Heart right ventricle (tissue), 16 donors: ENCODE measurements around the gene TMEM92. TPM values are rescaled to one million over a fixed set of nuclear protein-coding genes. Genes with fewer than 3 reads are reported as not detected.

ENCODE experiments used
- ATAC-seq, 8 donors: fragments of 200-7000 bp; cut with Tn5 transposase; one replicate each; pipeline ENCODE4 v1.9.1; 2020; ENCODE audit warnings: mild to moderate bottlenecking in 8 of 8, moderate library complexity in 8 of 8, moderate number of reproducible peaks in 1 of 8
- DNase-seq, 2 donors: peaks; one replicate each; pipeline ENCODE4 v3.0.0-alpha.2; 2020
- H3K27ac ChIP-seq, 10 donors: fragments of 200-600 bp; sonication (generic) in 2 of 10; one replicate each; pipeline versions ENCODE4 v1.5.0 to v1.8.0; 2020 to 2022; ENCODE audit warnings: mild to moderate bottlenecking in 3 of 10
- H3K27me3 ChIP-seq, 7 donors: fragments of 200-600 bp; one replicate each; pipeline ENCODE4 v1.8.0; 2021 to 2022; ENCODE audit warnings: mild to moderate bottlenecking in 2 of 7
- H3K36me3 ChIP-seq, 9 donors: fragments of 200-600 bp; sonication (generic) in 1 of 9; one replicate each; pipeline versions ENCODE4 v1.5.0 to v1.8.0; 2020 to 2022; ENCODE audit warnings: mild to moderate bottlenecking in 2 of 9
- H3K4me1 ChIP-seq, 9 donors: fragments of 200-600 bp; sonication (generic) in 1 of 9; one replicate each; pipeline versions ENCODE4 v1.5.0 to v1.8.0; 2020 to 2022; ENCODE audit warnings: mild to moderate bottlenecking in 4 of 9
- H3K4me3 ChIP-seq, 10 donors: fragments of 200-600 bp; sonication (generic) in 2 of 10; one replicate each; pipeline versions ENCODE4 v1.5.0 to v1.8.0; 2020 to 2022; ENCODE audit warnings: mild to moderate bottlenecking in 7 of 10, moderate library complexity in 2 of 10
- H3K9me3 ChIP-seq, 11 donors: fragments of 200-600 bp in 10 of 11; sonication (generic) in 2 of 11; one replicate each; pipeline versions ENCODE4 v1.5.0 to v1.8.0; 2013 to 2022; ENCODE audit warnings: mild to moderate bottlenecking in 2 of 11, control low read depth in 1 of 11, moderate library complexity in 1 of 11
- WGBS, 2 donors: extraction: QIAGEN DNeasy Blood & Tissue Kit; methylation state at CpG; one replicate each; pipeline ENCODE4 v1.1.7; 2013; ENCODE audit warnings: inconsistent platforms in 1 of 2; 5-methylcytosine and 5-hydroxymethylcytosine counted together
- intact Hi-C, 10 donors: fragments of 100-400 bp; cut with DNase I; formaldehyde crosslinking; loops; one replicate each; pipeline versions ENCODE4 v1.11.1 to v1.14.2; 2022
- polyA plus RNA-seq, 2 donors: library from polyadenylated mRNA; stranded (reverse); fragments of 200-250 nt; gene quantifications; one replicate each; pipeline ENCODE4 v1.2.3, GENCODE V29; 2013
- total RNA-seq, 10 donors: library from RNA; stranded (reverse); fragmentation: NEBNext Ultra II Directional in 3 of 10; extraction: Animal tissue kit (Norgen Biotek cat#: 25700) in 3 of 10; gene quantifications; one replicate each; pipeline versions ENCODE4 v1.2.1 to v1.2.4, GENCODE V29; 2021 to 2023
- TF ChIP-seq, protein P1 (sequence below), 9 donors: fragments of 200-600 bp; sonication (generic) in 2 of 9; IDR thresholded peaks; one replicate each; pipeline versions ENCODE4 v1.5.0 to v1.8.0; 2021 to 2022; ENCODE audit warnings: antibody characterized with exemption in 9 of 9, mild to moderate bottlenecking in 5 of 9, moderate library complexity in 1 of 9
- donor health status: Arrhythmogenic right ventricular cardiomyopathy.
- donor health status: ischemic (EF 13 %, LVEDD 7.1; RV severe dilation, severe dysfunction).
- donor health status: healthy with polysubstance abuse.
- donor health status: DM: no; HTN: yes; CAD: no.
- donor health status: DM: no; HTN: no; CAD: no.
- donor health status: ischemic (EF 25% LVEDD 6.9; RV normal size, moderate dysfunction).
- donor health status: ischemic (EF 25% LVEDD 5.7; RV mildly dilated, moderate dysfunction).
- donor health status: healthy.
- donor health status: DM: yes; HTN: yes; CAD: no.
- donor health status: Ischemic cardiomyopathy.
- donor health status: ischemic (EF 35%, LVEDD 5.7; RV mildly dilated, moderate dysfunction).
- donor health status: nonischemic (EF 11% LVEDD 7.7; RV severe dilation, severe dysfunction).
- donor health status: DM: yes; HTN: yes; CAD: no.
- donor health status: PGD.
- donor health status: ischemic (EF 29% LVEDD 5.4; RV normal size, mild dysfunction).
- donor health status: nonischemic (EF 23%, LVEDD 6.1; RV moderate dilation, normal function).

TMEM92 gene
- total and polyA plus RNA-seq, 12 donors, result 0.04 TPM; not detected in 11

DNA sequence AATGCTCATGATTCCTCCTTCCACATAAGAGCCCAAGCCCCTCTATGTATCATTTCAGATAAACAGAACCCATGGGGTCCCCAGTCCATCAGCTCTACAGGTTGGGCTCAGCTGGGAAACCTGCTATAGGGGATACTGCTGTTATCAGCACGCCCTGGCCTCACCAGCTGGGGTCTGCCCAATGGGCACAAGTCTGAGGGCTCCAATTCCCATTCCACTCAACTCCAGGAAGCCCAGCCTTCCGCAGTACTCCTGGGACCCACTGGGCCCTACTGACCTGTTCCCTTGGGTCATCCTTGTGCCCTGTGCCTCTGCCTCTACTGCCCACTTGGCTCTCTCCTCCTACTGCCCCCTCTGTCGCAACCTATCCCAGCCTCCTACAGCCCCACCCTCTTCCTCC, 55.5 kb downstream of the TMEM92 start:
- Histone ChIP-seq H3K27me3 (peaks cover 0 to 6% (median 0%) of the 10 kb centered on the region in 7 donors), H3K9me3 (no peaks in the 10 kb centered on the region), H3K36me3 (no peaks in the 10 kb centered on the region), H3K27ac (no peak overlapping the region), H3K4me3 (no peak overlapping the region), H3K4me1 (peaks cover 0 to 5% (median 0%) of the 10 kb centered on the region in 9 donors)
- ATAC-seq (peak in 1 of 8 donors; percentile 18), DNase-seq (no peak)
- TF ChIP-seq, protein P1, sequence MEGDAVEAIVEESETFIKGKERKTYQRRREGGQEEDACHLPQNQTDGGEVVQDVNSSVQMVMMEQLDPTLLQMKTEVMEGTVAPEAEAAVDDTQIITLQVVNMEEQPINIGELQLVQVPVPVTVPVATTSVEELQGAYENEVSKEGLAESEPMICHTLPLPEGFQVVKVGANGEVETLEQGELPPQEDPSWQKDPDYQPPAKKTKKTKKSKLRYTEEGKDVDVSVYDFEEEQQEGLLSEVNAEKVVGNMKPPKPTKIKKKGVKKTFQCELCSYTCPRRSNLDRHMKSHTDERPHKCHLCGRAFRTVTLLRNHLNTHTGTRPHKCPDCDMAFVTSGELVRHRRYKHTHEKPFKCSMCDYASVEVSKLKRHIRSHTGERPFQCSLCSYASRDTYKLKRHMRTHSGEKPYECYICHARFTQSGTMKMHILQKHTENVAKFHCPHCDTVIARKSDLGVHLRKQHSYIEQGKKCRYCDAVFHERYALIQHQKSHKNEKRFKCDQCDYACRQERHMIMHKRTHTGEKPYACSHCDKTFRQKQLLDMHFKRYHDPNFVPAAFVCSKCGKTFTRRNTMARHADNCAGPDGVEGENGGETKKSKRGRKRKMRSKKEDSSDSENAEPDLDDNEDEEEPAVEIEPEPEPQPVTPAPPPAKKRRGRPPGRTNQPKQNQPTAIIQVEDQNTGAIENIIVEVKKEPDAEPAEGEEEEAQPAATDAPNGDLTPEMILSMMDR (IDR thresholded peaks at IDR 0.05), result no peak
- WGBS, 2 donors, result 85 to 86% methylated on average over 3 of the region's 3 CpGs
- intact Hi-C loops, result no loop called here

DNA sequence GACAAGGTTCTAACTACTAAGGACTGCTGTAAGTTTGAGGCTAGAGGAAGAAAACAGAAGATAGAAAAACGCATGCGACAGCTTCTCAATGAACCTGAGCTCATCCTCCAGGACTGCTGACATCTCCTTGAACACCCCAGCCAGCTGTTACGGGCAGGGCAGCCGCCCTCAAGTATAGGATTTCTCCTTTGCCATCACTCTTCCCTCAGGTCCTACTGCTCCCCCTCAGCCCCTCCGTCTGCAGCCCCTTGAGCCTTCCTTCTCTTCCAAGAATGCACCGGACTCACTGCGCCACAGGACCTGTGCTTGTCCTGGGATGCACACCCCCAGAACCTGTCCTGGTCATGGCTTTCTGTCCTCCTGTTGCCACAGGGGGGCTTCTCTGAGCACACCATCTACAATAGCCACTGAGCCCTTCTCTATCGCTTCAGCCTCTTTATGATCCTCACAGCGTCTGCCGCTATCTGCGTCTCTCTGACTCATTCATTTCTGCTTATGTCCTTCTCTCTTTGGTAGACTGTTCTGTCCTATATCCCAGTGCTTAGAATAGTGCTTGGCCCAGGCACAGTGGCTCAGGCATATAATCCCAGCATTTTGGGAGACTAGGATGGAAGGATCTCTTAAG, 56.0 kb downstream of the TMEM92 start:
- TF ChIP-seq, protein P1 (IDR thresholded peaks at IDR 0.05), result no peak
- ATAC-seq, result no peak

More for the DNA sequence above, 56.0 kb downstream of the TMEM92 start:
- DNase-seq, result no peak
- no peak overlapping the region for H3K4me3 ChIP-seq
- H3K36me3 ChIP-seq, result no peaks in the 10 kb centered on the region
- 81 to 82% methylated on average over 11 of the region's 11 CpGs for WGBS, 2 donors
- H3K4me1 ChIP-seq, result peaks cover 0 to 5% (median 0%) of the 10 kb centered on the region in 9 donors
- intact Hi-C loops, result no loop called here
- no peaks in the 10 kb centered on the region for H3K9me3 ChIP-seq
- no peak overlapping the region for H3K27ac ChIP-seq
- peaks cover 0 to 6% (median 0%) of the 10 kb centered on the region in 7 donors for H3K27me3 ChIP-seq

Other genes starting within 250 kb of the TMEM92 start
- 10 to 100 TPM; 12.5 to 44.2 (median 22.5) TPM for gene ITGA3, start 218.4 kb upstream of the TMEM92 start, total RNA-seq
- gene ITGA3, start 218.4 kb upstream of the TMEM92 start, polyA plus RNA-seq, result 10 to 100 TPM; 26.1 to 39.9 TPM
- 100 to 1,000 TPM; 161 to 337 (median 231) TPM for gene PDK2, start 179.1 kb upstream of the TMEM92 start, total RNA-seq
- 100 to 1,000 TPM in 1 of 2 donors, 10 to 100 TPM in 1; 88.1 to 129 TPM for gene PDK2, start 179.1 kb upstream of the TMEM92 start, polyA plus RNA-seq
- gene SAMD14, start 144.3 kb upstream of the TMEM92 start, total RNA-seq, result 1 to 10 TPM; 1.5 to 3.8 (median 1.9) TPM
- 1 to 10 TPM; 1.9 to 3.8 TPM for gene SAMD14, start 144.3 kb upstream of the TMEM92 start, polyA plus RNA-seq
- gene PPP1R9B, start 123.8 kb upstream of the TMEM92 start, total RNA-seq, result 10 to 100 TPM; 17.3 to 45.4 (median 26.9) TPM
- 10 to 100 TPM; 22.4 to 42.7 TPM for gene PPP1R9B, start 123.8 kb upstream of the TMEM92 start, polyA plus RNA-seq
- gene SGCA, start 108.5 kb upstream of the TMEM92 start, total RNA-seq, result 100 to 1,000 TPM; 136 to 204 (median 158) TPM
- gene SGCA, start 108.5 kb upstream of the TMEM92 start, polyA plus RNA-seq, result 100 to 1,000 TPM; 137 to 314 TPM
- gene COL1A1, start 72.8 kb upstream of the TMEM92 start, total RNA-seq, result 100 to 1,000 TPM in 1 of 10 donors, 10 to 100 TPM in 9; 31.7 to 455 (median 45.9) TPM
- 10 to 100 TPM; 30.2 to 81.5 TPM for gene COL1A1, start 72.8 kb upstream of the TMEM92 start, polyA plus RNA-seq
- gene XYLT2, start 71.7 kb downstream of the TMEM92 start, total RNA-seq, result 10 to 100 TPM; 11.2 to 17.1 (median 11.9) TPM
- gene XYLT2, start 71.7 kb downstream of the TMEM92 start, polyA plus RNA-seq, result 10 to 100 TPM in 1 of 2 donors, 1 to 10 TPM in 1; 8.1 to 14.6 TPM
- gene MRPL27, start 98.7 kb downstream of the TMEM92 start, total RNA-seq, result 10 to 100 TPM; 54.8 to 90.0 (median 63.0) TPM
- gene MRPL27, start 98.7 kb downstream of the TMEM92 start, polyA plus RNA-seq, result 100 to 1,000 TPM; 241 to 253 TPM
- gene EME1, start 98.8 kb downstream of the TMEM92 start, total RNA-seq, result 1 to 10 TPM in 2 of 10 donors, under 1 TPM in 8; 0.25 to 1.8 (median 0.67) TPM
- under 1 TPM; 0.20 to 0.51 TPM for gene EME1, start 98.8 kb downstream of the TMEM92 start, polyA plus RNA-seq
- 10 to 100 TPM; 19.2 to 48.3 (median 24.7) TPM for gene LRRC59, start 123.1 kb downstream of the TMEM92 start, total RNA-seq
- gene LRRC59, start 123.1 kb downstream of the TMEM92 start, polyA plus RNA-seq, result 10 to 100 TPM; 11.4 to 83.1 TPM
- gene ACSF2, start 151.8 kb downstream of the TMEM92 start, total RNA-seq, result 10 to 100 TPM in 9 of 10 donors, 1 to 10 TPM in 1; 9.9 to 45.0 (median 19.7) TPM
- 10 to 100 TPM in 1 of 2 donors, 1 to 10 TPM in 1; 7.9 to 26.9 TPM for gene ACSF2, start 151.8 kb downstream of the TMEM92 start, polyA plus RNA-seq
- gene CHAD, start 194.4 kb downstream of the TMEM92 start, total RNA-seq, result under 1 TPM in 3 of 10 donors, not detected in 7; 0.13 to 0.74 (median 0.20) TPM
- gene CHAD, start 194.4 kb downstream of the TMEM92 start, polyA plus RNA-seq, result under 1 TPM in 1 of 2 donors, not detected in 1; 0.44 TPM
- 10 to 100 TPM; 36.2 to 52.3 (median 45.5) TPM for gene RSAD1, start 204.4 kb downstream of the TMEM92 start, total RNA-seq
- 10 to 100 TPM; 31.8 to 47.9 TPM for gene RSAD1, start 204.4 kb downstream of the TMEM92 start, polyA plus RNA-seq
- 1 to 10 TPM in 4 of 10 donors, under 1 TPM in 6; 0.19 to 1.6 (median 0.59) TPM for gene MYCBPAP, start 234.0 kb downstream of the TMEM92 start, total RNA-seq
- under 1 TPM; 0.17 to 0.80 TPM for gene MYCBPAP, start 234.0 kb downstream of the TMEM92 start, polyA plus RNA-seq